Body of pancreas (tissue), 4 donors: ENCODE measurements around the gene CYP4F3.

Source experiments
- CTCF ChIP-seq, 7 experiments: fragments of 450-650 bp in 4 of 7; fragments of 200-600 bp in 3 of 7; sonication (generic) in 3 of 7; IDR thresholded peaks; one replicate each; pipeline ENCODE4 v1.5.1; 2016 to 2019; ENCODE audit warnings: antibody characterized with exemption in 7 of 7
- POLR2A ChIP-seq, 3 donors: fragments of 450-650 bp; IDR thresholded peaks; one replicate each; pipeline ENCODE4 v1.6.1; 2016; ENCODE audit warnings: antibody characterized with exemption in 3 of 3, mild to moderate bottlenecking in 2 of 3

GRCh38 chr19:15616627-15617270 is 23.9 kb upstream of the CYP4F3 start:
- TF ChIP-seq CTCF (IDR thresholded peaks at IDR 0.05): no peak
- no peak for TF ChIP-seq POLR2A (IDR thresholded peaks at IDR 0.05)
